Sigmoid colon (tissue), 4 donors: ENCODE results near the gene CDC42BPA.
A peak's percentile ranks its signal among the peaks of the same experiment; 100 is the strongest.

Source experiments
- POLR2A ChIP-seq, 2 donors: fragments of 450-650 bp; IDR thresholded peaks; one replicate each; pipeline ENCODE4 v1.6.1; 2016; ENCODE audit warnings: antibody characterized with exemption in 2 of 2, mild to moderate bottlenecking in 2 of 2, moderate library complexity in 2 of 2
- POLR2AphosphoS5 ChIP-seq, 4 donors: sonication (generic); formaldehyde crosslinking; IDR thresholded peaks; one replicate each; pipeline ENCODE4 v1.6.1; 2017; ENCODE audit warnings: antibody characterized with exemption in 4 of 4
- TF ChIP-seq, protein P1 (sequence below), 4 experiments: fragments of 450-650 bp in 3 of 4; fragments of 200-600 bp in 1 of 4; IDR thresholded peaks; one replicate each; pipeline ENCODE4 v1.5.1; 2016 to 2019; ENCODE audit warnings: antibody characterized with exemption in 4 of 4, mild to moderate bottlenecking in 3 of 4, moderate library complexity in 2 of 4

DNA sequence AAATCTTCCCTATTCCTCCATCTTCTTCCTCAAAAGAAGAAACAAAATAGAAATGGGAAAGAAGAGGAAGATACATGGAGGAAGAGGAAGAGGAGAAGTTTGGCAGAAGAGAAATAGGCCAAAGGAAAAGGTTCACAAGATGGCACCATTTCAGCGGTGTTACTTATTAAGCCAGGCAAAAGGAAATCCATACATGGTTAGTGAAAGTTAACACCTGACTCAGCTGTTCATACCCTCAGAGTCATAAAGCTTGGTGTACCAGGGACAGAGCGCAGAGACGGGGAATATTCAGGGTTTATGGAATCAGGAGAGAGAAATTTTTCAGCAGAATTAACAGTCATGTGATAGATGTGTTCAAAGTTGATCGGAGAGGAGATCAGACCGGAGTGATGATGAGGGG is 307.6 kb downstream of the CDC42BPA start:
- TF ChIP-seq, protein P1, sequence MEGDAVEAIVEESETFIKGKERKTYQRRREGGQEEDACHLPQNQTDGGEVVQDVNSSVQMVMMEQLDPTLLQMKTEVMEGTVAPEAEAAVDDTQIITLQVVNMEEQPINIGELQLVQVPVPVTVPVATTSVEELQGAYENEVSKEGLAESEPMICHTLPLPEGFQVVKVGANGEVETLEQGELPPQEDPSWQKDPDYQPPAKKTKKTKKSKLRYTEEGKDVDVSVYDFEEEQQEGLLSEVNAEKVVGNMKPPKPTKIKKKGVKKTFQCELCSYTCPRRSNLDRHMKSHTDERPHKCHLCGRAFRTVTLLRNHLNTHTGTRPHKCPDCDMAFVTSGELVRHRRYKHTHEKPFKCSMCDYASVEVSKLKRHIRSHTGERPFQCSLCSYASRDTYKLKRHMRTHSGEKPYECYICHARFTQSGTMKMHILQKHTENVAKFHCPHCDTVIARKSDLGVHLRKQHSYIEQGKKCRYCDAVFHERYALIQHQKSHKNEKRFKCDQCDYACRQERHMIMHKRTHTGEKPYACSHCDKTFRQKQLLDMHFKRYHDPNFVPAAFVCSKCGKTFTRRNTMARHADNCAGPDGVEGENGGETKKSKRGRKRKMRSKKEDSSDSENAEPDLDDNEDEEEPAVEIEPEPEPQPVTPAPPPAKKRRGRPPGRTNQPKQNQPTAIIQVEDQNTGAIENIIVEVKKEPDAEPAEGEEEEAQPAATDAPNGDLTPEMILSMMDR (IDR thresholded peaks at IDR 0.05) = peak in 1 of 4 experiments; percentile 14
- TF ChIP-seq POLR2A (IDR thresholded peaks at IDR 0.05) (no peak), POLR2AphosphoS5 (IDR thresholded peaks at IDR 0.05) (no peak)
